H1 (cell line): Measurements from ENCODE around the gene LGALS12. TPM values are rescaled to one million over a fixed set of nuclear protein-coding genes. Genes with fewer than 3 reads are reported as not detected.

Experiments
- CBX5 ChIP-seq: fragments of 300-800, 300-1000 bp; sonication (generic); IDR thresholded peaks from 2 replicates; pipeline ENCODE4 v1.7.1; 2016; ENCODE audit warnings: antibody characterized with exemption, low read length, low read depth
- CBX8 ChIP-seq: fragments of 300-800, 300-1000 bp; sonication (generic); IDR thresholded peaks from 2 replicates; pipeline ENCODE4 v1.7.1; 2016; ENCODE audit warnings: low read depth, low read length, borderline replicate concordance
- CHD2 ChIP-seq: IDR thresholded peaks from 2 replicates; pipeline ENCODE4 v1.6.1; 2012; ENCODE audit warnings: low read length, improper control_type of control experiment
- JUN ChIP-seq: IDR thresholded peaks from 2 replicates; pipeline ENCODE4 v1.6.1; 2011; ENCODE audit warnings: low read depth, mild to moderate bottlenecking, improper control_type of control experiment, low read length
- KDM5A ChIP-seq: fragments of 200-600 bp; IDR thresholded peaks from 2 replicates; pipeline ENCODE4 v1.7.1; 2012; ENCODE audit warnings: mild to moderate bottlenecking, low read length, inconsistent platforms, mixed read lengths
- POU5F1 ChIP-seq: IDR thresholded peaks from 2 replicates; pipeline ENCODE4 v1.6.1; 2011; ENCODE audit warnings: low read depth, mild to moderate bottlenecking, low read length, moderate library complexity
- RAD21 ChIP-seq, 2 experiments: IDR thresholded peaks in 1 of 2; conservative IDR thresholded peaks in 1 of 2; 2 replicates each; pipeline ENCODE4 v1.6.1; 2011; ENCODE audit warnings: low read depth in 2 of 2, low read length in 2 of 2, improper control_type of control experiment in 1 of 2, inconsistent platforms in 1 of 2, mild to moderate bottlenecking in 1 of 2, moderate library complexity in 1 of 2
- TBP ChIP-seq: IDR thresholded peaks from 2 replicates; pipeline ENCODE4 v1.6.1; 2011; ENCODE audit warnings: low read depth, low read length, improper control_type of control experiment
- polyA plus RNA-seq, 7 experiments: library from polyadenylated mRNA; depleted of rRNA in 3 of 7; stranded (reverse) in 5 of 7; unstranded in 2 of 7; fragments of >200 nt in 5 of 7; fragments of 200-250 nt in 2 of 7; gene quantifications; 1 replicate in 5 of 7; 2 replicates in 1 of 7; 4 replicates in 1 of 7; pipeline versions ENCODE4 v1.2.1 to v1.2.3, GENCODE V29; 2011 to 2013; ENCODE audit warnings: missing spikeins in 2 of 7, mixed read lengths in 2 of 7
- total RNA-seq: library from RNA; stranded (reverse); fragmentation: NEBNext Ultra II Directional; extraction: Animal tissue kit (Norgen Biotek cat#: 25700); gene quantifications from 2 replicates; pipeline ENCODE4 v1.2.1, GENCODE V29; 2021
- TF ChIP-seq, protein P1 (sequence below): IDR thresholded peaks from 2 replicates; pipeline ENCODE4 v1.6.1; 2012; ENCODE audit warnings: inconsistent platforms

The LGALS12 gene
- total and polyA plus RNA-seq, 2 of the 8 experiments (the other 6 are each of a cell fraction or from before 2014, with no cell fraction given), result 1.6 to 2.9 TPM

DNA sequence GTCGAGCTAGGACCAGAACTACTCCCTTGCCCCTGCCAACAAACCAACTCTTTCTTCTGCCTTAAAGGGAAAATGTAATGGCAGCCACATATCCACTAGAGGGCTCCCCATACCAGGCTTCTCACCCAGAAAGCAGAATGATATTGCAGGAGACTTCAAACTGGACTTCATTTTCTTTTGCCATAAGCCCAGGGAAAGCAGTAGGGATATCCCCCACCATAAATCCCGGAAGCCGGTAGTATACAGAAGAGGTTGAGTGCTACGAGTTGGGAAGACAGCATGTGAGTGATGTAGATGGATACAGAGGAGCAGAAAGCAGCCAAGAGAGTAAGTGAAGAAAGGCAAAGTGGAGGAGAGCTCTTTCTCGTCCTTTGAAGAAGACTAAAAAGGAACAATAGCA, 27.0 kb upstream of the LGALS12 start (continued):
- peak; percentile 98 to 100 for TF ChIP-seq RAD21 (IDR thresholded peaks at IDR 0.05 in 1 of 2, conservative IDR thresholded peaks at IDR 0.05 in 1 of 2; ENCODE audit: low read depth in 2 of 2, low read length in 2 of 2)
- no peak for TF ChIP-seq CBX8
- TF ChIP-seq, protein P1, sequence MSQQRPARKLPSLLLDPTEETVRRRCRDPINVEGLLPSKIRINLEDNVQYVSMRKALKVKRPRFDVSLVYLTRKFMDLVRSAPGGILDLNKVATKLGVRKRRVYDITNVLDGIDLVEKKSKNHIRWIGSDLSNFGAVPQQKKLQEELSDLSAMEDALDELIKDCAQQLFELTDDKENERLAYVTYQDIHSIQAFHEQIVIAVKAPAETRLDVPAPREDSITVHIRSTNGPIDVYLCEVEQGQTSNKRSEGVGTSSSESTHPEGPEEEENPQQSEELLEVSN, result no peak
- TF ChIP-seq TBP, result 0 out of 2 replicates have a peak, but pooled peaks have one; percentile 17
- no peak for TF ChIP-seq JUN
- no peak for TF ChIP-seq CBX5
- no peak for TF ChIP-seq POU5F1
- no peak for TF ChIP-seq KDM5A
- no peak for TF ChIP-seq CHD2
